ENCODE measurements around the gene ELOVL1.
"Not testable (repeated sequence)": the region's sequence is repeated elsewhere in the genome, so short reads cannot be mapped to it uniquely, and the experiment has no call there.

Gene ELOVL1

GRCh38 chr1:43367904-43368645 is at the start of gene ELOVL1:
TSS of gene ELOVL1 (minus strand) at chr1:43368011. CDS start at chr1:43365609, 2,402 bp downstream.
- ATAC-seq: peak; percentile 86

GRCh38 chr1:43415901-43416300 is 48.1 kb upstream of the ELOVL1 start:
- Mint-ChIP-seq H3K4me1 (no peaks in the 10 kb centered on the region), H3K4me3 (no peak overlapping the region), H3K27ac (no peak overlapping the region), H3K27me3 (no peaks in the 10 kb centered on the region), H3K9me3 (no peaks in the 10 kb centered on the region)
- no peak for DNase-seq
- ATAC-seq: no peak

More at GRCh38 chr1:43367904-43368645, at the start of gene ELOVL1:
- peak; percentile 86 to 87 for DNase-seq
- no peaks in the 10 kb centered on the region for H3K9me3 Mint-ChIP-seq
- H3K27me3 Mint-ChIP-seq: no peaks in the 10 kb centered on the region
- peak within 1 kb of the TSS; percentile 95 to 97 for H3K27ac Mint-ChIP-seq
- peaks cover 59% of the 10 kb centered on the region for H3K4me1 Mint-ChIP-seq
- peak within 1 kb of the TSS; percentile 92 to 100 for H3K4me3 Mint-ChIP-seq

GRCh38 chr1:43414634-43415223 is 46.9 kb upstream of the ELOVL1 start:
- H3K4me1 Mint-ChIP-seq: no peaks in the 10 kb centered on the region
- no peak overlapping the region for H3K27ac Mint-ChIP-seq
- ATAC-seq (peak; percentile 97), DNase-seq (peak; percentile 64 to 66)
- H3K27me3 Mint-ChIP-seq: no peaks in the 10 kb centered on the region
- no peak overlapping the region for H3K4me3 Mint-ChIP-seq
- H3K9me3 Mint-ChIP-seq: no peaks in the 10 kb centered on the region

- not testable (repeated sequence) for ATAC-seq, H3K4me1 Mint-ChIP-seq, H3K27me3 Mint-ChIP-seq, H3K27ac Mint-ChIP-seq, H3K9me3 Mint-ChIP-seq, DNase-seq, H3K4me3 Mint-ChIP-seq
Observed at GRCh38 chr1:43413426-43413825, 45.6 kb upstream of the ELOVL1 start.

GRCh38 chr1:43410571-43410970 is 42.8 kb upstream of the ELOVL1 start:
- H3K4me1 Mint-ChIP-seq: no peaks in the 10 kb centered on the region
- no peaks in the 10 kb centered on the region for H3K27me3 Mint-ChIP-seq

GRCh38 chr1:43405876-43406234 is 38.0 kb upstream of the ELOVL1 start:
- Mint-ChIP-seq H3K27ac (peak overlapping the region; percentile 43 to 49), H3K9me3 (no peaks in the 10 kb centered on the region), H3K27me3 (no peaks in the 10 kb centered on the region), H3K4me3 (no peak overlapping the region), H3K4me1 (peaks cover 12% of the 10 kb centered on the region)
- DNase-seq (no peak), ATAC-seq (no peak)

More at GRCh38 chr1:43410571-43410970, 42.8 kb upstream of the ELOVL1 start:
- DNase-seq: no peak
- Mint-ChIP-seq H3K4me3 (no peak overlapping the region), H3K27ac (no peak overlapping the region), H3K9me3 (no peaks in the 10 kb centered on the region)
- ATAC-seq: no peak

- H3K4me3 Mint-ChIP-seq: no peak overlapping the region
- no peaks in the 10 kb centered on the region for H3K9me3 Mint-ChIP-seq
- H3K27ac Mint-ChIP-seq: peak overlapping the region; percentile 43 to 49
- no peak for DNase-seq
- H3K4me1 Mint-ChIP-seq: peaks cover 12% of the 10 kb centered on the region
- no peak for ATAC-seq
- no peaks in the 10 kb centered on the region for H3K27me3 Mint-ChIP-seq
Observed at GRCh38 chr1:43405219-43405875, 37.5 kb upstream of the ELOVL1 start.

GRCh38 chr1:43404353-43404752 is 36.5 kb upstream of the ELOVL1 start:
- Mint-ChIP-seq H3K4me3 (no peak overlapping the region), H3K27me3 (no peaks in the 10 kb centered on the region)

GRCh38 chr1:43402089-43402865 is 34.5 kb upstream of the ELOVL1 start:
- ATAC-seq (no peak), DNase-seq (no peak)
- no peaks in the 10 kb centered on the region for H3K9me3 Mint-ChIP-seq

More at GRCh38 chr1:43404353-43404752, 36.5 kb upstream of the ELOVL1 start:
- Mint-ChIP-seq H3K27ac (peak overlapping the region; percentile 42 to 69), H3K9me3 (no peaks in the 10 kb centered on the region), H3K4me1 (peaks cover 12% of the 10 kb centered on the region)
- ATAC-seq: no peak
- no peak for DNase-seq

GRCh38 chr1:43400441-43400840 is 32.6 kb upstream of the ELOVL1 start:
- not testable (repeated sequence) for DNase-seq, H3K9me3 Mint-ChIP-seq, ATAC-seq, H3K4me3 Mint-ChIP-seq, H3K27ac Mint-ChIP-seq, H3K27me3 Mint-ChIP-seq
- peaks cover 12% of the 10 kb centered on the region for H3K4me1 Mint-ChIP-seq

More at GRCh38 chr1:43402089-43402865, 34.5 kb upstream of the ELOVL1 start:
- Mint-ChIP-seq H3K27me3 (no peaks in the 10 kb centered on the region), H3K4me3 (no peak overlapping the region), H3K27ac (peak overlapping the region in 1 of 2 donors; percentile 59), H3K4me1 (peaks cover 12% of the 10 kb centered on the region)

- no peak for ATAC-seq
- peaks cover 17% of the 10 kb centered on the region for H3K4me1 Mint-ChIP-seq
- no peak overlapping the region for H3K27ac Mint-ChIP-seq
- H3K9me3 Mint-ChIP-seq: no peaks in the 10 kb centered on the region
- no peak overlapping the region for H3K4me3 Mint-ChIP-seq
- H3K27me3 Mint-ChIP-seq: no peaks in the 10 kb centered on the region
- DNase-seq: no peak
Observed at GRCh38 chr1:43398227-43398626, 30.4 kb upstream of the ELOVL1 start.

GRCh38 chr1:43396059-43396458 is 28.2 kb upstream of the ELOVL1 start:
- H3K4me1 Mint-ChIP-seq: peaks cover 15% of the 10 kb centered on the region
- DNase-seq (no peak), ATAC-seq (no peak)
- H3K4me3 Mint-ChIP-seq: no peak overlapping the region
- no peak overlapping the region for H3K27ac Mint-ChIP-seq
- no peaks in the 10 kb centered on the region for H3K9me3 Mint-ChIP-seq
- no peaks in the 10 kb centered on the region for H3K27me3 Mint-ChIP-seq

GRCh38 chr1:43395523-43395922 is 27.7 kb upstream of the ELOVL1 start:
- Mint-ChIP-seq H3K27me3 (no peaks in the 10 kb centered on the region), H3K9me3 (no peaks in the 10 kb centered on the region), H3K4me3 (no peak overlapping the region), H3K27ac (no peak overlapping the region), H3K4me1 (peaks cover 18% of the 10 kb centered on the region)
- DNase-seq: no peak
- no peak for ATAC-seq

GRCh38 chr1:43392702-43393101 is 24.9 kb upstream of the ELOVL1 start:
- no peak overlapping the region for H3K27ac Mint-ChIP-seq
- H3K27me3 Mint-ChIP-seq: no peaks in the 10 kb centered on the region
- DNase-seq (no peak), ATAC-seq (no peak)
- H3K9me3 Mint-ChIP-seq: no peaks in the 10 kb centered on the region
- no peak overlapping the region for H3K4me3 Mint-ChIP-seq
- peaks cover 42% of the 10 kb centered on the region for H3K4me1 Mint-ChIP-seq

Measured in stimulated activated naive CD8-positive, alpha-beta T cell treated with anti-CD3 and anti-CD28 coated beads, Interleukin-15, amount 100 ng/mL, for 72 hours (primary cell).